Activated naive CD8-positive, alpha-beta T cell treated with anti-CD3 and anti-CD28 coated beads, Interleukin-2, amount 10 ng/mL, durations not matched to agents 7 days and 5 days (primary cell): ENCODE data around the gene AGTRAP. TPM values are rescaled to one million over a fixed set of nuclear protein-coding genes. Genes with fewer than 3 reads are reported as not detected.

Experiments
- ATAC-seq: fragments of 150-1000 bp; cut with Tn5 transposase; one replicate; pipeline ENCODE4 v1.10.0; 2021; ENCODE audit warnings: low read depth, moderate library complexity
- POLR2A ChIA-PET: fragments of 350-600 bp; sonication (Branson Sonifier 250); formaldehyde crosslinking; loops from one replicate; lab custom pipeline; 2021; ENCODE audit warnings: antibody characterized with exemption; lab: Charles Lee
- DNase-seq: peaks from one replicate; pipeline ENCODE4 v3.0.0; 2021
- H3K27ac Mint-ChIP-seq: one replicate; pipeline ENCODE4 v1.8.0; 2022; ENCODE audit warnings: mild to moderate bottlenecking, mixed read lengths
- H3K27me3 Mint-ChIP-seq: one replicate; pipeline ENCODE4 v1.8.0; 2022; ENCODE audit warnings: mild to moderate bottlenecking, moderate library complexity, mixed read lengths
- H3K36me3 Mint-ChIP-seq: one replicate; pipeline ENCODE4 v1.8.0; 2021; ENCODE audit warnings: mild to moderate bottlenecking, mixed read lengths
- H3K4me1 Mint-ChIP-seq: one replicate; pipeline ENCODE4 v1.8.0; 2021; ENCODE audit warnings: mixed read lengths
- H3K4me3 Mint-ChIP-seq: one replicate; pipeline ENCODE4 v1.8.0; 2022; ENCODE audit warnings: mild to moderate bottlenecking, moderate library complexity, mixed read lengths
- H3K9me3 Mint-ChIP-seq: one replicate; pipeline ENCODE4 v1.8.0; 2021; ENCODE audit warnings: mixed read lengths
- total RNA-seq, 2 experiments: library from RNA; stranded (reverse); gene quantifications; one replicate each; pipeline ENCODE4 v1.2.3, GENCODE V29; 2021

AGTRAP gene
- total RNA-seq, 2 experiments from 2014 or later = 53.8 to 56.4 TPM

- no peaks in the 10 kb centered on the region for H3K9me3 Mint-ChIP-seq
- no peak overlapping the region for H3K4me3 Mint-ChIP-seq
- H3K4me1 Mint-ChIP-seq = peaks cover 14% of the 10 kb centered on the region
- DNase-seq = no peak
- H3K27me3 Mint-ChIP-seq = peaks cover 17% of the 10 kb centered on the region
- POLR2A ChIA-PET = interaction anchor here (0.6 to 0.9 kb wide), 2 partner anchors 9 to 19 kb away, joined by 3 read pairs; no protein-coding TSS in a partner anchor
- H3K36me3 Mint-ChIP-seq = no peaks in the 10 kb centered on the region
- no peak for ATAC-seq
- no peak overlapping the region for H3K27ac Mint-ChIP-seq
These were observed 35.1 kb upstream of the AGTRAP start for GRCh38 chr1:11700601-11701467.

GRCh38 chr1:11701551-11701961 is 34.4 kb upstream of the AGTRAP start:
- Mint-ChIP-seq H3K4me3 (no peak overlapping the region), H3K4me1 (peaks cover 14% of the 10 kb centered on the region), H3K27ac (no peak overlapping the region), H3K27me3 (peaks cover 17% of the 10 kb centered on the region), H3K36me3 (no peaks in the 10 kb centered on the region), H3K9me3 (no peaks in the 10 kb centered on the region)
- DNase-seq (no peak), ATAC-seq (no peak)
- POLR2A ChIA-PET = no interaction called here

GRCh38 chr1:11701981-11702803 is 33.7 kb upstream of the AGTRAP start:
- POLR2A ChIA-PET = no interaction called here

GRCh38 chr1:11703357-11704193 is 32.4 kb upstream of the AGTRAP start:
- ATAC-seq (no peak), DNase-seq (no peak)
- H3K9me3 Mint-ChIP-seq = no peaks in the 10 kb centered on the region
- peaks cover 5% of the 10 kb centered on the region for H3K4me1 Mint-ChIP-seq
- peaks cover 17% of the 10 kb centered on the region for H3K27me3 Mint-ChIP-seq
- H3K27ac Mint-ChIP-seq = no peak overlapping the region
- H3K36me3 Mint-ChIP-seq = no peaks in the 10 kb centered on the region
- H3K4me3 Mint-ChIP-seq = no peak overlapping the region
- POLR2A ChIA-PET = no interaction called here

More at GRCh38 chr1:11701981-11702803, 33.7 kb upstream of the AGTRAP start:
- ATAC-seq = no peak
- Mint-ChIP-seq H3K36me3 (no peaks in the 10 kb centered on the region), H3K27me3 (peaks cover 17% of the 10 kb centered on the region), H3K4me3 (no peak overlapping the region), H3K4me1 (peaks cover 14% of the 10 kb centered on the region), H3K27ac (no peak overlapping the region), H3K9me3 (no peaks in the 10 kb centered on the region)
- DNase-seq = no peak

GRCh38 chr1:11704194-11704529 is 31.8 kb upstream of the AGTRAP start:
- DNase-seq = no peak
- H3K9me3 Mint-ChIP-seq = no peaks in the 10 kb centered on the region
- H3K27ac Mint-ChIP-seq = no peak overlapping the region
- ATAC-seq = no peak
- no peak overlapping the region for H3K4me3 Mint-ChIP-seq
- POLR2A ChIA-PET = no interaction called here
- H3K4me1 Mint-ChIP-seq = peaks cover 5% of the 10 kb centered on the region
- H3K27me3 Mint-ChIP-seq = peaks cover 15% of the 10 kb centered on the region
- no peaks in the 10 kb centered on the region for H3K36me3 Mint-ChIP-seq

- Mint-ChIP-seq H3K36me3 (no peaks in the 10 kb centered on the region), H3K27ac (no peak overlapping the region)
- ATAC-seq = no peak
These were observed 31.1 kb upstream of the AGTRAP start for GRCh38 chr1:11704691-11705475.

GRCh38 chr1:11705596-11705995 is 30.3 kb upstream of the AGTRAP start:
- ATAC-seq = no peak
- DNase-seq = no peak
- POLR2A ChIA-PET = interaction anchor here (1.5 kb wide), 1 partner anchor 41 kb away, joined by 3 read pairs; no protein-coding TSS in a partner anchor
- Mint-ChIP-seq H3K9me3 (no peaks in the 10 kb centered on the region), H3K4me1 (peaks cover 5% of the 10 kb centered on the region), H3K36me3 (no peaks in the 10 kb centered on the region), H3K27me3 (peaks cover 17% of the 10 kb centered on the region), H3K4me3 (no peak overlapping the region), H3K27ac (no peak overlapping the region)

More at GRCh38 chr1:11704691-11705475, 31.1 kb upstream of the AGTRAP start:
- DNase-seq = no peak
- no peaks in the 10 kb centered on the region for H3K9me3 Mint-ChIP-seq
- POLR2A ChIA-PET = interaction anchor here (1.5 kb wide), 1 partner anchor 40 kb away, joined by 3 read pairs; no protein-coding TSS in a partner anchor
- peaks cover 14% of the 10 kb centered on the region for H3K27me3 Mint-ChIP-seq
- no peak overlapping the region for H3K4me3 Mint-ChIP-seq
- peaks cover 5% of the 10 kb centered on the region for H3K4me1 Mint-ChIP-seq

GRCh38 chr1:11706292-11706691 is 29.6 kb upstream of the AGTRAP start:
- POLR2A ChIA-PET = interaction anchor here (1.5 kb wide), 1 partner anchor 41 kb away, joined by 3 read pairs; no protein-coding TSS in a partner anchor
- no peak overlapping the region for H3K4me3 Mint-ChIP-seq

GRCh38 chr1:11707621-11708276 is 28.2 kb upstream of the AGTRAP start:
- H3K4me1 Mint-ChIP-seq = peaks cover 5% of the 10 kb centered on the region
- peaks cover 13% of the 10 kb centered on the region for H3K27me3 Mint-ChIP-seq
- POLR2A ChIA-PET = interaction anchor here (1.0 to 1.9 kb wide), 2 partner anchors 12 to 13 kb away, joined by 4 to 5 read pairs; no protein-coding TSS in a partner anchor
- no peak overlapping the region for H3K27ac Mint-ChIP-seq
- H3K4me3 Mint-ChIP-seq = no peak overlapping the region
- H3K36me3 Mint-ChIP-seq = no peaks in the 10 kb centered on the region
- DNase-seq (no peak), ATAC-seq (no peak)
- H3K9me3 Mint-ChIP-seq = no peaks in the 10 kb centered on the region

More at GRCh38 chr1:11706292-11706691, 29.6 kb upstream of the AGTRAP start:
- peaks cover 13% of the 10 kb centered on the region for H3K27me3 Mint-ChIP-seq
- H3K9me3 Mint-ChIP-seq = no peaks in the 10 kb centered on the region
- ATAC-seq (no peak), DNase-seq (no peak)
- H3K4me1 Mint-ChIP-seq = peaks cover 5% of the 10 kb centered on the region
- H3K36me3 Mint-ChIP-seq = no peaks in the 10 kb centered on the region
- no peak overlapping the region for H3K27ac Mint-ChIP-seq

- Mint-ChIP-seq H3K27ac (no peak overlapping the region), H3K36me3 (no peaks in the 10 kb centered on the region), H3K4me1 (no peaks in the 10 kb centered on the region), H3K9me3 (no peaks in the 10 kb centered on the region), H3K4me3 (no peak overlapping the region), H3K27me3 (peaks cover 11% of the 10 kb centered on the region)
- no peak for ATAC-seq
- POLR2A ChIA-PET = interaction anchor here (0.6 to 1.9 kb wide), 3 partner anchors 11 to 1889 kb away, joined by 3 to 5 read pairs (median 4); no protein-coding TSS in a partner anchor
- DNase-seq = no peak
These were observed 27.2 kb upstream of the AGTRAP start for GRCh38 chr1:11708554-11709350.

GRCh38 chr1:11711490-11711889 is 24.4 kb upstream of the AGTRAP start:
- Mint-ChIP-seq H3K36me3 (no peaks in the 10 kb centered on the region), H3K4me3 (no peak overlapping the region), H3K27ac (no peak overlapping the region), H3K4me1 (no peaks in the 10 kb centered on the region), H3K9me3 (no peaks in the 10 kb centered on the region), H3K27me3 (peaks cover 4% of the 10 kb centered on the region)
- DNase-seq (no peak), ATAC-seq (no peak)
- POLR2A ChIA-PET = interaction anchor here (0.7 to 1.0 kb wide), 3 partner anchors 8 to 57 kb away, joined by 4 to 5 read pairs (median 4); partner anchors contain the start of genes FBXO2 and FBXO44
